Natural killer cell (primary cell): ENCODE data around the gene FOXE3. TPM values are rescaled to one million over a fixed set of nuclear protein-coding genes. Genes with fewer than 3 reads are reported as not detected.

Experiments used
- ATAC-seq, 3 donors: fragments of 150-1000 bp in 2 of 3; fragments of 200-7000 bp in 1 of 3; cut with Tn5 transposase; 1 replicate in 1 of 3; 2 replicates in 2 of 3; pipeline ENCODE4 v1.10.0; 2021; ENCODE audit warnings: mild to moderate bottlenecking in 2 of 3, moderate library complexity in 2 of 3
- DNase-seq, 2 donors: peaks; one replicate each; pipeline versions ENCODE4 v3.0.0 to v3.0.0-alpha.2; 2013 to 2021; ENCODE audit warnings: mixed read lengths in 1 of 2
- H3K27ac ChIP-seq: one replicate; pipeline ENCODE4 v1.5.1; 2013; ENCODE audit warnings: mild to moderate bottlenecking, low read length
- H3K27me3 ChIP-seq: one replicate; pipeline ENCODE4 v1.6.1; 2013; ENCODE audit warnings: low read length; ENCODE audit not compliant: control insufficient read depth, insufficient read depth
- H3K36me3 ChIP-seq: one replicate; pipeline ENCODE4 v1.6.1; 2013; ENCODE audit warnings: low read length; ENCODE audit not compliant: control insufficient read depth, insufficient read depth
- H3K4me1 ChIP-seq: one replicate; pipeline ENCODE4 v1.6.1; 2013; ENCODE audit warnings: low read length; ENCODE audit not compliant: control insufficient read depth, insufficient read depth
- H3K4me3 ChIP-seq: one replicate; pipeline ENCODE4 v1.5.1; 2013; ENCODE audit warnings: low read length
- H3K9me3 ChIP-seq: one replicate; pipeline ENCODE4 v1.6.1; 2013; ENCODE audit warnings: low read length; ENCODE audit not compliant: control insufficient read depth, insufficient read depth
- H3K27ac Mint-ChIP-seq, 2 donors: one replicate each; pipeline ENCODE4 v1.8.0; 2022; ENCODE audit warnings: mild to moderate bottlenecking in 2 of 2, mixed read lengths in 2 of 2, moderate library complexity in 1 of 2
- H3K27me3 Mint-ChIP-seq, 2 donors: one replicate each; pipeline ENCODE4 v1.8.0; 2022; ENCODE audit warnings: low read depth in 2 of 2, mixed read lengths in 2 of 2
- H3K36me3 Mint-ChIP-seq: one replicate; pipeline ENCODE4 v1.8.0; 2022; ENCODE audit warnings: mixed read lengths
- H3K4me1 Mint-ChIP-seq, 2 donors: one replicate each; pipeline ENCODE4 v1.8.0; 2022; ENCODE audit warnings: mixed read lengths in 2 of 2
- H3K4me3 Mint-ChIP-seq: one replicate; pipeline ENCODE4 v1.8.0; 2022; ENCODE audit warnings: mild to moderate bottlenecking, moderate library complexity, mixed read lengths
- H3K9me3 Mint-ChIP-seq, 2 donors: one replicate each; pipeline ENCODE4 v1.8.0; 2022; ENCODE audit warnings: mixed read lengths in 2 of 2
- WGBS: methylation state at CpG from one replicate; pipeline ENCODE4 v1.1.7; 2013; ENCODE audit warnings: missing lambda C conversion rate; ENCODE audit not compliant: insufficient coverage; 5-methylcytosine and 5-hydroxymethylcytosine counted together
- intact Hi-C: fragments of 100-400 bp; cut with micrococcal nuclease; formaldehyde crosslinking; loops from one replicate; pipeline ENCODE4 v1.14.2; 2022
- total RNA-seq, 4 donors: library from RNA; stranded (reverse); fragments of 120-200 nt in 1 of 4; gene quantifications; one replicate each; pipeline versions ENCODE4 v1.2.3 to v1.2.4, GENCODE V29; 2013 to 2022
- TF ChIP-seq, protein P1 (sequence below): fragments of 200-600 bp; IDR thresholded peaks from one replicate; pipeline ENCODE4 v1.8.0; 2022; ENCODE audit warnings: antibody characterized with exemption

Gene FOXE3
- total RNA-seq, 3 donors from 2014 or later (not counting 1 experiment from before 2014, with no cell fraction given): not detected

GRCh38 chr1:47418681-47419325 is 2.7 kb downstream of the FOXE3 start:
- intact Hi-C loops: no loop called here
- H3K36me3 Mint-ChIP-seq: no peaks in the 10 kb centered on the region
- Histone ChIP-seq H3K4me1 (peaks cover 2% of the 10 kb centered on the region), H3K9me3 (no peaks in the 10 kb centered on the region), H3K27ac (no peak overlapping the region), H3K27me3 (peaks cover 17% of the 10 kb centered on the region), H3K36me3 (no peaks in the 10 kb centered on the region), H3K4me3 (no peak overlapping the region)
- no peaks in the 10 kb centered on the region for H3K9me3 Mint-ChIP-seq
- peaks cover 0 to 11% of the 10 kb centered on the region in 2 donors for H3K4me1 Mint-ChIP-seq
- H3K27me3 Mint-ChIP-seq: peaks cover 36 to 40% of the 10 kb centered on the region in 2 donors
- H3K4me3 Mint-ChIP-seq: no peak overlapping the region
- TF ChIP-seq, protein P1, sequence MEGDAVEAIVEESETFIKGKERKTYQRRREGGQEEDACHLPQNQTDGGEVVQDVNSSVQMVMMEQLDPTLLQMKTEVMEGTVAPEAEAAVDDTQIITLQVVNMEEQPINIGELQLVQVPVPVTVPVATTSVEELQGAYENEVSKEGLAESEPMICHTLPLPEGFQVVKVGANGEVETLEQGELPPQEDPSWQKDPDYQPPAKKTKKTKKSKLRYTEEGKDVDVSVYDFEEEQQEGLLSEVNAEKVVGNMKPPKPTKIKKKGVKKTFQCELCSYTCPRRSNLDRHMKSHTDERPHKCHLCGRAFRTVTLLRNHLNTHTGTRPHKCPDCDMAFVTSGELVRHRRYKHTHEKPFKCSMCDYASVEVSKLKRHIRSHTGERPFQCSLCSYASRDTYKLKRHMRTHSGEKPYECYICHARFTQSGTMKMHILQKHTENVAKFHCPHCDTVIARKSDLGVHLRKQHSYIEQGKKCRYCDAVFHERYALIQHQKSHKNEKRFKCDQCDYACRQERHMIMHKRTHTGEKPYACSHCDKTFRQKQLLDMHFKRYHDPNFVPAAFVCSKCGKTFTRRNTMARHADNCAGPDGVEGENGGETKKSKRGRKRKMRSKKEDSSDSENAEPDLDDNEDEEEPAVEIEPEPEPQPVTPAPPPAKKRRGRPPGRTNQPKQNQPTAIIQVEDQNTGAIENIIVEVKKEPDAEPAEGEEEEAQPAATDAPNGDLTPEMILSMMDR: no peak
- ATAC-seq (no peak), DNase-seq (no peak)
- no peak overlapping the region for H3K27ac Mint-ChIP-seq
- WGBS: 94% methylated on average over 6 of the region's 6 CpGs

- no peak overlapping the region for H3K4me3 ChIP-seq
- no peak overlapping the region for H3K27ac ChIP-seq
- no peak overlapping the region for H3K4me3 Mint-ChIP-seq
- TF ChIP-seq, protein P1: no peak
- no peaks in the 10 kb centered on the region for H3K36me3 ChIP-seq
- no peaks in the 10 kb centered on the region for H3K36me3 Mint-ChIP-seq
- peaks cover 7 to 21% of the 10 kb centered on the region in 2 donors for H3K4me1 Mint-ChIP-seq
- 100% methylated on average over 2 of the region's 4 CpGs for WGBS
- H3K27ac Mint-ChIP-seq: no peak overlapping the region
- peaks cover 22 to 31% of the 10 kb centered on the region in 2 donors for H3K27me3 Mint-ChIP-seq
- intact Hi-C loops: no loop called here
- peaks cover 2% of the 10 kb centered on the region for H3K4me1 ChIP-seq
- peaks cover 10% of the 10 kb centered on the region for H3K27me3 ChIP-seq
- ATAC-seq (no peak), DNase-seq (no peak)
- no peaks in the 10 kb centered on the region for H3K9me3 ChIP-seq
- no peaks in the 10 kb centered on the region for H3K9me3 Mint-ChIP-seq
Observed at GRCh38 chr1:47420547-47420946, 4.5 kb downstream of the FOXE3 start.

GRCh38 chr1:47423872-47424271 is 7.8 kb downstream of the FOXE3 start:
- intact Hi-C loops: no loop called here

More at GRCh38 chr1:47423872-47424271, 7.8 kb downstream of the FOXE3 start:
- Histone ChIP-seq H3K27ac (no peak overlapping the region), H3K27me3 (no peaks in the 10 kb centered on the region), H3K4me3 (no peak overlapping the region), H3K36me3 (no peaks in the 10 kb centered on the region), H3K9me3 (no peaks in the 10 kb centered on the region), H3K4me1 (no peaks in the 10 kb centered on the region)
- ATAC-seq: no peak
- 29% methylated on average over 1 of the region's 2 CpGs for WGBS
- Mint-ChIP-seq H3K27me3 (peaks cover 4 to 7% of the 10 kb centered on the region in 2 donors), H3K36me3 (no peaks in the 10 kb centered on the region), H3K4me3 (no peak overlapping the region), H3K9me3 (no peaks in the 10 kb centered on the region), H3K4me1 (peaks cover 12 to 16% of the 10 kb centered on the region in 2 donors), H3K27ac (no peak overlapping the region)
- TF ChIP-seq, protein P1: no peak
- DNase-seq: no peak
